ENCODE data around the gene MCF2L.

- TF ChIP-seq CTCF (IDR thresholded peaks at IDR 0.05) (no peak), POLR2AphosphoS5 (IDR thresholded peaks at IDR 0.05) (no peak), EP300 (IDR thresholded peaks at IDR 0.05; ENCODE audit: low read depth) (no peak)
These were observed 141.2 kb downstream of the MCF2L start for GRCh38 chr13:113110048-113110851.

Measured in transverse colon (tissue), 4 donors.